ENCODE data around the gene IRF2BP2. TPM values are rescaled to one million over a fixed set of nuclear protein-coding genes. Genes with fewer than 3 reads are reported as not detected.

IRF2BP2 gene
- total and polyA plus RNA-seq, 2 of the 13 experiments (the other 11 are each of a cell fraction or from before 2014, with no cell fraction given), result 140 to 147 TPM

- TF ChIP-seq ZNF362 (CRISPR knock-in tag; IDR thresholded peaks at IDR 0.05; ENCODE audit: borderline replicate concordance) (no peak), ZNF282 (IDR thresholded peaks at IDR 0.05; ENCODE audit: partially characterized antibody) (no peak), FOXA3 (CRISPR knock-in tag; IDR thresholded peaks at IDR 0.05) (peak; percentile 85), ZNF142 (CRISPR knock-in tag; IDR thresholded peaks at IDR 0.05) (no peak), POGZ (CRISPR knock-in tag; IDR thresholded peaks at IDR 0.05) (peak; percentile 70; the same call in 1 of the 2 replicates), UBTF (CRISPR knock-in tag; IDR thresholded peaks at IDR 0.05) (0 out of 2 replicates have a peak, but pooled peaks have one; percentile 23), ZMYM3 (CRISPR knock-in tag; IDR thresholded peaks at IDR 0.05) (no peak; the same call in 1 of the 2 replicates), GATAD2A (CRISPR knock-in tag; IDR thresholded peaks at IDR 0.05) (peak; percentile 87), NCOA1 (CRISPR knock-in tag; IDR thresholded peaks at IDR 0.05) (no peak), RELA (CRISPR knock-in tag; IDR thresholded peaks at IDR 0.05) (no peak), MYNN (CRISPR knock-in tag; IDR thresholded peaks at IDR 0.05; ENCODE audit: low read depth) (no peak), KLF6 (CRISPR knock-in tag; IDR thresholded peaks at IDR 0.05) (no peak), FOSL2 (CRISPR knock-in tag; IDR thresholded peaks at IDR 0.05) (peak; percentile 88), GLI4 (CRISPR knock-in tag; IDR thresholded peaks at IDR 0.05; ENCODE audit: borderline replicate concordance) (0 out of 2 replicates have a peak, but pooled peaks have one; percentile 39), NFRKB (IDR thresholded peaks at IDR 0.05) (no peak), ZFP36L2 (CRISPR knock-in tag; IDR thresholded peaks at IDR 0.05) (no peak), NFE2L1 (CRISPR knock-in tag; IDR thresholded peaks at IDR 0.05; ENCODE audit: borderline replicate concordance) (no peak), ZNF281 (CRISPR knock-in tag; IDR thresholded peaks at IDR 0.05; ENCODE audit: borderline replicate concordance) (peak; percentile 94)
These were observed 7.4 kb downstream of the IRF2BP2 start (continued) for GRCh38 chr1:234602334-234603220.

Data from HepG2 (cell line).